SK-N-SH treated with all-trans-retinoic acid at 6 μM for 48 hours (cell line): ENCODE results near the gene MET.

Source experiments
- ATAC-seq: fragments of 200-7000 bp; cut with Tn5 transposase; 3 replicates; pipeline ENCODE4 v1.9.1; 2020; ENCODE audit warnings: mild to moderate bottlenecking, moderate library complexity
- ARNTL ChIP-seq: fragments of 450-650 bp; formaldehyde crosslinking; IDR thresholded peaks from 2 replicates; pipeline ENCODE4 v1.5.0; 2020; ENCODE audit warnings: low read depth, mild to moderate bottlenecking, moderate library complexity, borderline replicate concordance
- BACH2 ChIP-seq: fragments of 250-450 bp; sonication (Bioruptor Pico); IDR thresholded peaks from 2 replicates; pipeline ENCODE4 v1.9.0; 2021; ENCODE audit warnings: mild to moderate bottlenecking, borderline replicate concordance
- CREB5 ChIP-seq: fragments of 250-450 bp; sonication (Bioruptor Pico); IDR thresholded peaks from 2 replicates; pipeline ENCODE4 v1.5.1; 2020; ENCODE audit warnings: low read depth, mild to moderate bottlenecking, moderate library complexity
- CSDC2 ChIP-seq: fragments of 250-450 bp; sonication (Bioruptor Pico); IDR thresholded peaks from 2 replicates; pipeline ENCODE4 v1.5.0; 2020; ENCODE audit warnings: mild to moderate bottlenecking, moderate library complexity
- CSRNP3 ChIP-seq: fragments of 250-450 bp; sonication (Bioruptor Pico); IDR thresholded peaks from 2 replicates; pipeline ENCODE4 v1.5.1; 2021; ENCODE audit warnings: mild to moderate bottlenecking, moderate library complexity
- ESRRG ChIP-seq: fragments of 250-450 bp; sonication (Bioruptor Pico); IDR thresholded peaks from 2 replicates; pipeline ENCODE4 v1.6.1; 2021; ENCODE audit warnings: mild to moderate bottlenecking
- GLIS3 ChIP-seq: fragments of 250-450 bp; sonication (Bioruptor Pico); IDR thresholded peaks from 2 replicates; pipeline ENCODE4 v1.5.0; 2020; ENCODE audit warnings: mild to moderate bottlenecking, moderate library complexity
- PATZ1 ChIP-seq: fragments of 250-450 bp; sonication (Bioruptor Pico); IDR thresholded peaks from 2 replicates; pipeline ENCODE4 v1.8.0; 2020; ENCODE audit warnings: mild to moderate bottlenecking, moderate library complexity, borderline replicate concordance
- POU6F1 ChIP-seq: fragments of 250-450 bp; sonication (Bioruptor Pico); IDR thresholded peaks from 2 replicates; pipeline ENCODE4 v1.8.0; 2021; ENCODE audit warnings: low read depth, mild to moderate bottlenecking, moderate library complexity, borderline replicate concordance
- PPARA ChIP-seq: fragments of 250-450 bp; sonication (Bioruptor Pico); IDR thresholded peaks from 2 replicates; pipeline ENCODE4 v1.5.0; 2020; ENCODE audit warnings: mild to moderate bottlenecking, borderline replicate concordance
- RARB ChIP-seq: fragments of 250-450 bp; sonication (Bioruptor Pico); IDR thresholded peaks from 2 replicates; pipeline ENCODE4 v1.8.0; 2021; ENCODE audit warnings: mild to moderate bottlenecking, moderate library complexity
- SNAI2 ChIP-seq: fragments of 250-450 bp; sonication (Bioruptor Pico); IDR thresholded peaks from 2 replicates; pipeline ENCODE4 v1.5.0; 2020; ENCODE audit warnings: mild to moderate bottlenecking, moderate library complexity
- TCF4 ChIP-seq: fragments of 250-450 bp; sonication (Bioruptor Pico); IDR thresholded peaks from 2 replicates; pipeline ENCODE4 v1.8.0; 2021; ENCODE audit warnings: mild to moderate bottlenecking, moderate library complexity, borderline replicate concordance
- TOX ChIP-seq: fragments of 250-450 bp; sonication (Bioruptor Pico); IDR thresholded peaks from 2 replicates; pipeline ENCODE4 v1.8.0; 2021; ENCODE audit warnings: mild to moderate bottlenecking, moderate library complexity, borderline replicate concordance
- TSHZ2 ChIP-seq: fragments of 250-450 bp; sonication (Bioruptor Pico); IDR thresholded peaks from 2 replicates; pipeline ENCODE4 v1.5.0; 2020; ENCODE audit warnings: mild to moderate bottlenecking, moderate library complexity
- ZC3H10 ChIP-seq: fragments of 250-450 bp; sonication (Bioruptor Pico); IDR thresholded peaks from 2 replicates; pipeline ENCODE4 v1.5.1; 2021; ENCODE audit warnings: mild to moderate bottlenecking, moderate library complexity
- ZFP3 ChIP-seq: fragments of 250-450 bp; sonication (Bioruptor Pico); IDR thresholded peaks from 2 replicates; pipeline ENCODE4 v1.5.0; 2020; ENCODE audit warnings: mild to moderate bottlenecking, moderate library complexity
- ZFP30 ChIP-seq: fragments of 450-650 bp; formaldehyde crosslinking; IDR thresholded peaks from 2 replicates; pipeline ENCODE4 v1.5.0; 2022; ENCODE audit warnings: mild to moderate bottlenecking, moderate library complexity
- ZNF565 ChIP-seq: fragments of 450-650 bp; formaldehyde crosslinking; conservative IDR thresholded peaks from 2 replicates; pipeline ENCODE4 v1.5.0; 2020; ENCODE audit warnings: low read depth, mild to moderate bottlenecking, moderate library complexity
- ZNF70 ChIP-seq: fragments of 450-650 bp; formaldehyde crosslinking; IDR thresholded peaks from 2 replicates; pipeline ENCODE4 v1.5.0; 2020; ENCODE audit warnings: mild to moderate bottlenecking, moderate library complexity
- ZNF8 ChIP-seq: fragments of 450-650 bp; formaldehyde crosslinking; IDR thresholded peaks from 2 replicates; pipeline ENCODE4 v1.5.0; 2020; ENCODE audit warnings: mild to moderate bottlenecking, moderate library complexity

MET gene

GRCh38 chr7:116709336-116709735, 37.3 kb downstream of the MET start:
- ATAC-seq, result no peak

GRCh38 chr7:116710764-116711452, 38.9 kb downstream of the MET start:
- no peak for ATAC-seq
- TF ChIP-seq RARB (CRISPR knock-in tag) (no peak), CREB5 (CRISPR knock-in tag) (no peak), CSRNP3 (no peak), PPARA (CRISPR knock-in tag) (no peak), BACH2 (CRISPR knock-in tag) (no peak), TSHZ2 (CRISPR knock-in tag) (no peak), ZFP30 (CRISPR knock-in tag) (no peak), ZC3H10 (CRISPR knock-in tag) (no peak)

More at GRCh38 chr7:116709336-116709735, 37.3 kb downstream of the MET start:
- TF ChIP-seq ZC3H10 (CRISPR knock-in tag), result no peak
- TF ChIP-seq CSDC2, result no peak
- TF ChIP-seq ZFP3 (CRISPR knock-in tag), result no peak
- no peak for TF ChIP-seq POU6F1 (CRISPR knock-in tag)
- no peak for TF ChIP-seq ZFP30 (CRISPR knock-in tag)
- no peak for TF ChIP-seq ZNF565 (CRISPR knock-in tag)
- no peak for TF ChIP-seq GLIS3 (CRISPR knock-in tag)
- TF ChIP-seq CREB5 (CRISPR knock-in tag), result no peak
- TF ChIP-seq TOX (CRISPR knock-in tag), result no peak
- no peak for TF ChIP-seq RARB (CRISPR knock-in tag)
- TF ChIP-seq TSHZ2 (CRISPR knock-in tag), result no peak
- TF ChIP-seq PPARA (CRISPR knock-in tag), result no peak
- no peak for TF ChIP-seq ESRRG (CRISPR knock-in tag)
- no peak for TF ChIP-seq ZNF70 (CRISPR knock-in tag)
- no peak for TF ChIP-seq TCF4 (CRISPR knock-in tag)
- TF ChIP-seq PATZ1 (CRISPR knock-in tag), result no peak
- TF ChIP-seq ARNTL (CRISPR knock-in tag), result no peak
- TF ChIP-seq SNAI2 (CRISPR knock-in tag), result no peak
- no peak for TF ChIP-seq ZNF8 (CRISPR knock-in tag)
- TF ChIP-seq, all 23 proteins: peak for 0
